NAMALWA (cell line): ENCODE data around the gene IVL.

ENCODE experiments used
- DNase-seq: peaks from one replicate; pipeline ENCODE4 v3.0.0-alpha.2; 2015; ENCODE audit warnings: low spot score

The IVL gene, protein sequence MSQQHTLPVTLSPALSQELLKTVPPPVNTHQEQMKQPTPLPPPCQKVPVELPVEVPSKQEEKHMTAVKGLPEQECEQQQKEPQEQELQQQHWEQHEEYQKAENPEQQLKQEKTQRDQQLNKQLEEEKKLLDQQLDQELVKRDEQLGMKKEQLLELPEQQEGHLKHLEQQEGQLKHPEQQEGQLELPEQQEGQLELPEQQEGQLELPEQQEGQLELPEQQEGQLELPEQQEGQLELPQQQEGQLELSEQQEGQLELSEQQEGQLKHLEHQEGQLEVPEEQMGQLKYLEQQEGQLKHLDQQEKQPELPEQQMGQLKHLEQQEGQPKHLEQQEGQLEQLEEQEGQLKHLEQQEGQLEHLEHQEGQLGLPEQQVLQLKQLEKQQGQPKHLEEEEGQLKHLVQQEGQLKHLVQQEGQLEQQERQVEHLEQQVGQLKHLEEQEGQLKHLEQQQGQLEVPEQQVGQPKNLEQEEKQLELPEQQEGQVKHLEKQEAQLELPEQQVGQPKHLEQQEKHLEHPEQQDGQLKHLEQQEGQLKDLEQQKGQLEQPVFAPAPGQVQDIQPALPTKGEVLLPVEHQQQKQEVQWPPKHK

DNA sequence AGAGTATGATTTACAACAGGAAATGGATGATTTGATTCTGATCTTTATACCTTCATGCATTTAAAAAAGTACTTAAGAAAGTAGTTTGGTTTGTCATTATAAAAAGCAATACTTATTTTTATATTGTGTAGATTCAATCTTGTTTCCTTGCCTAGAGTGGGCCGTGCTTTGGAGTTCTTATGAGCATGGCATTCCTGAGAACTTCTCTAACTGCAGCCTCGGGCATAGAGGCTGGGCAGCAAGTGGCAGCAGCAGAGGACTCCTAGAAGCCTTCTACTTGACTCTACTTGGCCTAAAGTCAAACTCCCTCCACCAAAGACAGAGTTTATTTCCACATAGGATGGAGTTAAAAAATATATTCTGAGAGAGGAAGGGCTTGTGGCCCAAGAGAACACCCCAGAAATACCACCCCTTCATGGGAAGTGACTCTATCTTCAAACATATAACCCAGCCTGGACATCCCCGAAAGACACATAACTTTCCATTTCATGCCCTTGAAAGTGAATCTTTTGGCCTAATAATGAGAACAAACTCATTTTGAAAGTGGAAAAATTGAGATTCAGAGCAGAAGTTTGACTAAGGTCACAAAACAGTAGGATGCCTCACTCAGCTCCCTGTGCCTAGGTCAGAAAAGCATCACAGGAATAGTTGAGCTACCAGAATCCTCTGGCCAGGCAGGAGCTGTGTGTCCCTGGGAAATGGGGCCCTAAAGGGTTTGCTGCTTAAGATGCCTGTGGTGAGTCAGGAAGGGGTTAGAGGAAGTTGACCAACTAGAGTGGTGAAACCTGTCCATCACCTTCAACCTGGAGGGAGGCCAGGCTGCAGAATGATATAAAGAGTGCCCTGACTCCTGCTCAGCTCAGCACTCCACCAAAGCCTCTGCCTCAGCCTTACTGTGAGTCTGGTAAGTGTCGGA is at the start of gene IVL:
IVL (plus strand) TSS at position 861 of the 916 bp plus-strand sequence. CDS start 1,252 bp downstream, outside the sequence.
- no peak for DNase-seq

DNA sequence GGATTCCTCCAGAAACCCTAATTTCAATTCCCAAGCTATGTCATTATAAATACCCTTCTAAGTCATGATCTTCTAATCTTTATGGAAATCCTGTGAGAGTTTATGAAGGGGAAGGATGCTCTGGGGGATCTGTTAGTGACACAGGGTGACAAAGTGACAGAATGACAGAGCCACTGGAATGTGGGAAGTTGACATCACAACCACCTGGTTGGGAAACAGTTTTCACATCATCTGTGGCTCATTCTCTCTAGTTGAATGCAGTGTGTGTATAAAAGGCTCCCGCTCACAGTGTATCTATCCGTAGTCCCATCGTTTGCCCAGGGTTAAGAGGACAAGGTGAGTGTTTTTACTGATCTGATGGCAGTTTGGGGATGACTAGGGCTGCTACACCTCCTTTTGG is 48.6 kb upstream of the IVL start, which contains the start of gene LCE7A:
LCE7A (plus strand) TSS at position 301 of the 400 bp plus-strand sequence. CDS start 702 bp downstream, outside the sequence.
- DNase-seq, result no peak

DNA sequence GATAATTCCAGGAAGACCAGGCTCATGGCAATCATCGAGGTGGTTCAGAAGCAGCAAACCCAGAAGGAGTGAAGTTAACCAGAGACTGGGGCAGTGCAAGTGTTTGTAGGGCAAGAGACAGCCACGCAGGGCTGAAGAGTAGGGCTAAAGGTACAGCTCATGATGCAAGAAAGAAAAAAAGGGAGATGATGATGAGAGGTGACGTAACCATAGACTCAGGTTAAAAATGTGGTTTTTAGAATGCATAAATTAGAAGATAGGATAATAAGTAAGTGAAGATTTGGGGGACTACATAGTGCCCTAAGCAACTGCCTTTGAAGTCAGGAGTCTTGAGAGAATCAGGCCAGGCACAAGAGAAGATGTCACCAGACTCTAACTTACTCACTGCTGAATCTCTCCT is 48.2 kb upstream of the IVL start:
- DNase-seq, result no peak

DNA sequence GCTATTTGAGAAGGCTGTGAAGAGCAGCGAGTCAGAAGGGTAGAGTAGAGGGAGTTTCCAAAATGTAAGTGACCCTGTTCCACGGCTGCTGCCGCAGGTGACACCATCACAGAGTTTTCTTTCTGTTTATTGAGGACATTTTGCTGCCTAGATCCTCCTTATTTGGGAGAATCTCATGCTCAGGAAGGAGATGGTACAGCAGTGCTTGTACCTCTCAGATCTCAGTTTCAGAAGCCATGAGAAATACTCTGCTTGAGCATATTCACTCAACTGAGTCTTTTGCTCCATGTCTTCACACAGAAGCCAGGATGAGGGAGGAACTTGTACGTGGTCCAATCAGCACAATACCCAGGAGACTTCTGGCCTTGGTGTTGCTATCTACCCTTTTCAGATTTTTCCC is 47.0 kb upstream of the IVL start:
- DNase-seq, result no peak

DNA sequence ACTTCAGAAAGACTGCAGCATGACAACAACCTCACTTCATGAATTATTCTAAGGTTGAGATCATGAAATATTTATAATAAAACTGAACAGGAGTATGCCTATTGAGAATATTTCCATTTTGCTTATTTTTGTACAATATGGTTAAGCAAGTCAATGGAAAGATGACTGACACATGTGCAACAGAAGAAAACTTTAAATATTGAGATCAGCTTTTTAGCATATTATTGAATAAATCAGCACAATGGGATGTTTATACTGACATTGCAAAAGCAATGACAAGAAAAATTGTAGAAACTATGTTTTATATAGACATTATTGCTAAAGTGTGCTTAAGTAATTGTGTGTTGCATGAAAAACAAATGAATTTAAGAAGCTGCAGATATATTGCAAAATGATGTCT is 43.9 kb upstream of the IVL start:
- DNase-seq, result no peak

DNA sequence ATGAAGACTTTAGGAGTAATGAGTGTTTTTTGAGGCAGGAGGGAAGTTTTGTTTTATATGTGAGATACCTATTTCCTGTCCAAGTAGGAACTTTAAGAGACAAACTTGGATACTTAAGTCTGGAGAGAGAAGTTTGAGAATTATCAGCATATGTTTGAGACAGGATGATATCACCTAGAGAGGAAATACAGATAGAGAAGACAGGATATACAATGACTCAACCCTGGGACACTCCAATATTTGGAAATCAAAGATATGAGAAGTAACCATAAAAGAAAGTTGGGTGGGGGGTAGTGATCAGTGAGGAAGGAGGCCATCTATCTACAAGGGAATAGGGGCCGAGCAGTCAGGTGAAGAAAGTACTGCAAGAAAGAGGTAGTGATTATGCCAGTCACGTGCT is 42.0 kb upstream of the IVL start:
- no peak for DNase-seq

GRCh38 chr1:152869808-152870419 is 38.4 kb upstream of the IVL start:
- peak; percentile 77 for DNase-seq

GRCh38 chr1:152870831-152871730 is 37.3 kb upstream of the IVL start:
- peak; percentile 58 for DNase-seq

DNA sequence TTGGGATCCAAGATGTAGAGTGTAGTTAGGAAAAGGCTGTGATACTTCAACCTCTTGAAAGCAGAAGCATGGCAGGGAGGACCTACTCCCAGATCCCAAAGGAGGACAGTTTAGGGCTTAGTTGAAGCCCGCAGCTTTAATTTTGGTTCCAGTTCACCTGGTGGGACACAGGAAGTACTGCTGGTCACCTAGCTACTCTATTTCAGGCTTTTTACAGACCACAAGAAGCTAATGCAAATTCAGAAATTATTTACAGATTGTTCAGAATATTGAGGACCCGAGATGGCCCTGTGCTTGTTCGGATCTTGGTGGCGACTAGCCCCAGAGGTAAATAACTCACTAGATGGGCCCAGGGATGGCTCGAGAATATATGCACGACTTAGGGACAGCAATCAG is 36.6 kb upstream of the IVL start:
- no peak for DNase-seq

DNA sequence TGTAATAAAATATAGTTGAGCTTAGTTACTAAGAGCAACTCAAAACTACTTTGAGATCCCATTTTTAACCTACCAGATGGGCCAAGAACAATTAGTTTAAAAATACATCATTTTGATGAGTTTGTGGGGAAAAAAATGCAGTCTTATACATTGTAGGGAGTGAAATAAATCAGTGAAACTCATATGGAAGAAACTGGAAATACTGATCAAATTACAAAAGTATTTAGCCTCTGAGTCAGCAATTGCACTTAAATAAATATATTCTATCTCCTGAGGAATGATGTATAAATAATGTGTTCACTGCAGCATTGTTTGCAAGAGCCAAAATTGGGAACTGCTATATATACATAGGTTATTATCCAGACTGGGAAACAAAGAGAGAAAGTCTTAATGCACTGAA is 34.9 kb upstream of the IVL start:
- DNase-seq, result no peak

DNA sequence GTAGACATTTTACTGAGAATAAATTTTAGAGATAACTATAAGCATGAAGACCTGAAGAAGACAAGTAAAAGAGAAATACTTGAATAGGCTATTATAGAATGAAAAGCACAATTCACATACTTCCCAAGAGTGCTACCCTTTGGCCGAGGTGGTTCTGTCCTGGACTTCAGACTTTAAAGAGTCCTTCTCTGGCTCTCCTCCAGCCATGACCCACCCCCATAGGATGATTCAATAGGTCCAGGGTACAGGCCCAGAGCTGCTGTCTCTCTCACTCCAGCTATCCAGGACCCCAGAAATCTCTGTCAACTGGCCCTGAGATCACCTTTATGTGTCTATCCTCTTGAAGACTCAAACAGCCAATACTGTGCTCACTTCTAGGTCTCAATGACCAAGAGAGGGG is 31.5 kb upstream of the IVL start:
- no peak for DNase-seq

DNA sequence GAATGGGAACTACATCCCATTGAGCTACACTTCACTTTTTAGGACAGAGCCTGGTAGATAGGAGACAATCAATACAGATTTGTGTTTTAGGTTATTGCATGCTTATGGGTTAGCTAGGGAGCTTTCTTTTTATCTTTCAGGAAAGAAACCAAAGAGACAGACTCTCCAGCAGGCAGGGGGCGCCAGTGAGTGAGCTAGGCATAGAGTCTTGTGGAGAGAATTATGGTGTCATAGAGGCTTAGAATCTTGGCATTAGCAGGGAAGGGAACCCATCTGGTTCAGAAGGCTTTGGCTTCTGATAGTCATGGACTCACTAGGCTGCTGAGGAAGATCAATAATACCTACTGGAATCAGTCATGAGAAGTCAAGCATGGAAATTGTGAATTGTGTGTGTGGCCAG is 30.3 kb upstream of the IVL start, which contains the start of gene SMCP:
SMCP (plus strand) TSS at position 281 of the 400 bp plus-strand sequence. CDS start 6,101 bp downstream, outside the sequence.
- peak; percentile 56 for DNase-seq

- DNase-seq, result no peak
Measured at GRCh38 chr1:152879559-152880198, 28.7 kb upstream of the IVL start.

- no peak for DNase-seq
Measured at GRCh38 chr1:152880316-152880715, 28.0 kb upstream of the IVL start.

DNA sequence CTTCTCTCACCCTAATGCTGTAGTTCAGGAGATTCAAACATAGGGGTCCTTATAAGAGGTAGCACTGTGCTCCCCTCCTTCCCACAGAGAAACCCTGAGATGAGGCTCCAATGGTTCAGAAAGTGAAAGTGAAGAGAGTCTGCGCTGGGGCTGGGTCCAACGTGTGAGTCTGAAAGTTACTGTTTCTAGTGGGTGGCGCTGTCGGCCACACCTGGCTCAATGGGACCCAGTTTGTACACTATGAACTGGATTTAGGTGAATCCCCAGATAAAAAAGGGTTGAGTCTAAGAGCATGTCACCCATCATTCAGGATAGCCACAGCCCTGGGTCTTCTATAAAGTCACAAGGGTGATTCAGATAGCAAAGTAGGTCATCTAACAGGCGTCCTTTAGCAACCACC is 27.4 kb upstream of the IVL start:
- no peak for DNase-seq

- no peak for DNase-seq
Measured at GRCh38 chr1:152884085-152884484, 24.3 kb upstream of the IVL start.

DNA sequence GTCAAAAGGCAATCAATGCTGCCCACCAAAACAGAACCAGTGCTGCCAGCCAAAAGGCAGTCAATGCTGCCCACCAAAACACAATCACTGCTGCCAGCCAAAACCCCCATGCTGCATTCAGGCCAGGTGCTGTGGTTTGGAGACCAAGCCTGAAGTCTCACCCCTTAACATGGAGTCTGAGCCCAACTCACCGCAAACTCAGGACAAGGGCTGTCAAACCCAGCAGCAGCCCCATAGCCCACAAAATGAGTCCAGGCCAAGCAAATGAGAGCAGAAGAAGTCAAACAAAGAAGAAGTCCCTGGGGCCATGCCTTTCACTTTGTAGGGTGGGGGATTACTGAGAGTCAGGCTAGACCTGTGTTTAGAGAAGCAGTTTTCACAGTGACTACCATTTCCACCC is 23.8 kb upstream of the IVL start:
- no peak for DNase-seq

DNA sequence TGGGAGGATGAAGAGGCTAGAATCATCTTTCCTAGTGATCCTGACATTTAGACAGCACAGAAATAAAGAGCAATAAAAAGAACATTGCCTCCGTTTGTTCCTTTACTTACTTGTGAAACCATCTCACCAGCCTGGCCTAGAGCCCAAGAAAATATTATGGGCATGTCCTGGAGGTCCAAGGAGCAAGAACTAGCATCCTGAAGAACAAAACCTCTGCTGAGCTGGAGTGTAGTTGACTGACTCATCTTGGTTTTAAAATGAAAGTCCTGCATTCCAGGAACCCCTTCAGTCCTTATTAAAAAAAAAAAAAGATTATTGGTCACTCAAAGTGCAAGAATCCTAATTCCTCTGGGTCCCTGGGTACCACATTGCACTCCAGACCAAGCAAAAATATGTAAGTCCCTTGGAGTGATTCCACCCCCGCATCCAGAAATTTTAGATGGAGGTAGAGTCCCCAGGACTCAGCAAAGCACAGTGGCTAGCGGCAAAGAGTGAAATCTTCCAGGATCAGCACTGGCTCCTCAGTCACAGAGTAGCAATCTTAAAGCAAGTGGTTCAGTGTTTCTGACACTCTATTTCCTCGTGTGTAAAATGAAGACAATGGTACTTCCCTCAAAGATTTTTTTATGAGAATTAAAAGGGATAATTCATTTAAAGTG is 23.3 kb upstream of the IVL start:
- DNase-seq, result no peak

- DNase-seq, result no peak
Measured at GRCh38 chr1:152886085-152886484, 22.3 kb upstream of the IVL start.
